HepG2 (cell line): ENCODE results near the gene HDGFL3. TPM values are rescaled to one million over a fixed set of nuclear protein-coding genes. Genes with fewer than 3 reads are reported as not detected.

Source experiments
- ATAC-seq: fragments of 200-7000 bp; cut with Tn5 transposase; 3 replicates; pipeline ENCODE4 v1.9.1; 2020; ENCODE audit warnings: mild to moderate bottlenecking, moderate library complexity
- BruUV-seq: library from RNA; stranded (reverse); fragments of 400-500 nt; replicated peaks from 2 replicates; lab custom pipeline; 2021; lab: Mats Ljungman, UMichigan
- CTCF ChIA-PET: fragments of 300-600 bp; formaldehyde crosslinking; extraction: SDS; loops from one replicate; lab custom pipeline; 2021; ENCODE audit warnings: low total read pairs, inconsistent platforms, low intra/inter-chr PET ratio; lab: Yijun Ruan, JAX
- POLR2A ChIA-PET: fragments of 350-600 bp; sonication (Branson Sonifier 250); formaldehyde crosslinking; loops from one replicate; lab custom pipeline; 2020; ENCODE audit warnings: antibody characterized with exemption, inconsistent platforms; lab: Yijun Ruan, JAX
- DNase-seq: peaks from one replicate; pipeline ENCODE4 v3.0.0-alpha.2; 2015; ENCODE audit warnings: low spot score
- FAIRE-seq: peaks from 3 replicates; lab custom pipeline; 2011; peaks lifted over from hg19 to GRCh38; lab: Jason Lieb, UNC
- H2AFZ ChIP-seq: one replicate; pipeline ENCODE4 v1.6.1; 2011; ENCODE audit warnings: low read length, inconsistent platforms
- H3K27ac ChIP-seq: fragments of 300-600 bp; 3 replicates; pipeline ENCODE4 v1.8.0; 2011; ENCODE audit warnings: mixed run types, mild to moderate bottlenecking, mixed read lengths, low read length, inconsistent platforms; ENCODE audit not compliant: insufficient read depth; ENCODE audit errors: extremely low read length
- H3K27me3 ChIP-seq, 2 experiments: fragments of 200-600 bp in 1 of 2; 2 replicates in 1 of 2; 3 replicates in 1 of 2; pipeline versions ENCODE4 v1.6.0 to v1.8.0; 2011; ENCODE audit warnings: low read length in 2 of 2, mild to moderate bottlenecking in 2 of 2, moderate library complexity in 2 of 2, inconsistent platforms in 1 of 2; ENCODE audit not compliant: insufficient read depth in 2 of 2, control insufficient read depth in 1 of 2
- H3K36me3 ChIP-seq, 2 experiments: fragments of 200-600 bp in 1 of 2; replicated peaks in 1 of 2; 2 replicates in 1 of 2; 3 replicates in 1 of 2; pipeline versions ENCODE4 v1.5.1 to v1.8.0; 2011; ENCODE audit warnings: low read length in 2 of 2, inconsistent platforms in 1 of 2; ENCODE audit not compliant: insufficient read depth in 2 of 2, control insufficient read depth in 1 of 2
- H3K4me1 ChIP-seq: 2 replicates; pipeline ENCODE4 v1.5.1; 2012; ENCODE audit warnings: low read length, inconsistent platforms; ENCODE audit not compliant: insufficient read depth
- H3K4me2 ChIP-seq: 2 replicates; pipeline ENCODE4 v1.6.0; 2011; ENCODE audit warnings: low read depth, low read length, inconsistent platforms
- H3K4me3 ChIP-seq, 3 experiments: fragments of 200-600 bp in 1 of 3; sonication (generic), shearing (Covaris generic) in 1 of 3; replicated peaks in 1 of 3; 2 replicates each; pipeline ENCODE4 v1.5.1; 2011 to 2016; ENCODE audit warnings: low read length in 3 of 3, inconsistent platforms in 2 of 3, low read depth in 2 of 3, mild to moderate bottlenecking in 2 of 3, control low read depth in 1 of 3, mixed read lengths in 1 of 3; ENCODE audit not compliant: insufficient read depth in 1 of 3
- H3K79me2 ChIP-seq: one replicate; pipeline ENCODE4 v1.6.1; 2011; ENCODE audit warnings: low read length, inconsistent platforms; ENCODE audit not compliant: insufficient read depth
- H3K9ac ChIP-seq: 2 replicates; pipeline ENCODE4 v1.6.0; 2011; ENCODE audit warnings: mild to moderate bottlenecking, low read depth, low read length, inconsistent platforms; ENCODE audit not compliant: insufficient read depth
- H3K9me3 ChIP-seq: 2 replicates; pipeline ENCODE4 v1.5.1; 2012; ENCODE audit warnings: mild to moderate bottlenecking, low read length
- H4K20me1 ChIP-seq: 2 replicates; pipeline ENCODE4 v1.6.0; 2011; ENCODE audit warnings: inconsistent platforms, mild to moderate bottlenecking, low read length, moderate library complexity; ENCODE audit not compliant: insufficient read depth
- DMAP1 ChIP-seq: IDR thresholded peaks from 2 replicates; pipeline ENCODE4 v1.6.1; 2016
- HNF4A ChIP-seq: sonication (generic); formaldehyde crosslinking; IDR thresholded peaks from 2 replicates; pipeline ENCODE4 v1.4.0; 2020; ENCODE audit warnings: missing genetic modification reagents
- MEIS2 ChIP-seq: sonication (generic); formaldehyde crosslinking; IDR thresholded peaks from 2 replicates; pipeline ENCODE4 v1.9.0; 2021; ENCODE audit warnings: mild to moderate bottlenecking, missing genetic modification reagents
- MIER3 ChIP-seq: IDR thresholded peaks from 2 replicates; pipeline ENCODE4 v1.6.1; 2016; ENCODE audit warnings: missing compliant biosample characterization, borderline replicate concordance
- NFIC ChIP-seq: IDR thresholded peaks from 2 replicates; pipeline ENCODE4 v1.6.1; 2012; ENCODE audit warnings: mild to moderate bottlenecking, low read length, inconsistent platforms
- RFXANK ChIP-seq: IDR thresholded peaks from 2 replicates; pipeline ENCODE4 v1.6.1; 2016
- SP140L ChIP-seq: sonication (generic); formaldehyde crosslinking; IDR thresholded peaks from 2 replicates; pipeline ENCODE4 v1.4.0; 2020; ENCODE audit warnings: missing genetic modification reagents, borderline replicate concordance
- SP2 ChIP-seq: sonication (generic); formaldehyde crosslinking; IDR thresholded peaks from 2 replicates; pipeline ENCODE4 v1.5.1; 2020; ENCODE audit warnings: mild to moderate bottlenecking, missing genetic modification reagents
- SSRP1 ChIP-seq: IDR thresholded peaks from 2 replicates; pipeline ENCODE4 v1.6.1; 2016; ENCODE audit warnings: control low read depth
- TCF7 ChIP-seq: sonication (generic); IDR thresholded peaks from 2 replicates; pipeline ENCODE4 v1.6.1; 2016; ENCODE audit warnings: antibody characterized with exemption, low read depth
- XRCC5 ChIP-seq: fragments of 200-400 bp; formaldehyde crosslinking; optimal IDR thresholded peaks from 2 replicates; pipeline ENCODE3; 2017; ENCODE audit warnings: mild to moderate bottlenecking, low read length
- ZFP37 ChIP-seq: sonication (generic); formaldehyde crosslinking; IDR thresholded peaks from 2 replicates; pipeline ENCODE4 v1.4.0; 2020; ENCODE audit warnings: missing genetic modification reagents, borderline replicate concordance
- ZMYM3 ChIP-seq: sonication (generic); formaldehyde crosslinking; IDR thresholded peaks from 2 replicates; pipeline ENCODE4 v1.5.1; 2020; ENCODE audit warnings: mild to moderate bottlenecking, missing genetic modification reagents
- ZNF224 ChIP-seq: sonication (generic); formaldehyde crosslinking; IDR thresholded peaks from 2 replicates; pipeline ENCODE4 v1.5.0; 2020; ENCODE audit warnings: mild to moderate bottlenecking, missing genetic modification reagents
- ZNF501 ChIP-seq: sonication (generic); formaldehyde crosslinking; IDR thresholded peaks from 2 replicates; pipeline ENCODE4 v1.5.1; 2020; ENCODE audit warnings: mild to moderate bottlenecking, moderate library complexity, missing genetic modification reagents
- ZNF550 ChIP-seq: sonication (generic); formaldehyde crosslinking; IDR thresholded peaks from 2 replicates; pipeline ENCODE4 v1.4.0; 2020; ENCODE audit warnings: mild to moderate bottlenecking, missing genetic modification reagents, borderline replicate concordance
- ZNF75D ChIP-seq: sonication (generic); formaldehyde crosslinking; IDR thresholded peaks from 2 replicates; pipeline ENCODE4 v1.8.1; 2023; ENCODE audit warnings: missing genetic modification reagents, mild to moderate bottlenecking, borderline replicate concordance
- WGBS: methylation state at CpG from one replicate; pipeline ENCODE4 v1.1.6; 2017; ENCODE audit warnings: low lambda C conversion rate; 5-methylcytosine and 5-hydroxymethylcytosine counted together
- in situ Hi-C: cut with HindIII; loops from 2 replicates; pipeline ENCODE4 v1.10.0; 2017; ENCODE audit warnings: low pct_unique_long_range_greater_than_20kb; ENCODE audit not compliant: extremely low pct_ligation_motif_present
- intact Hi-C: fragments of 100-400 bp; cut with micrococcal nuclease; formaldehyde crosslinking; loops from one replicate; pipeline ENCODE4 v1.10.0; 2022; ENCODE audit not compliant: unreplicated experiment
- polyA plus RNA-seq, 8 experiments: library from polyadenylated mRNA; depleted of rRNA in 3 of 8; stranded (reverse) in 7 of 8; unstranded in 1 of 8; fragments of >200 nt; fragmentation: Illumina TruSeq in 4 of 8; extraction: Trizol in 4 of 8; gene quantifications; 2 replicates each; pipeline versions ENCODE4 v1.2.1 to v1.2.3, GENCODE V29; 2011 to 2016; ENCODE audit warnings: low read depth in 4 of 8, missing spikeins in 1 of 8, mixed read lengths in 1 of 8; ENCODE audit not compliant: insufficient read depth in 1 of 8
- total RNA-seq, 5 experiments: library from RNA; depleted of rRNA; stranded (reverse); fragments of >200 nt; fragmentation: Illumina TruSeq; extraction: Trizol; gene quantifications; 2 replicates each; pipeline ENCODE4 v1.2.3, GENCODE V29; 2016; ENCODE audit warnings: low read depth in 1 of 5
- TF ChIP-seq, protein P1 (sequence below): sonication (generic); formaldehyde crosslinking; IDR thresholded peaks from 2 replicates; pipeline ENCODE4 v1.8.1; 2022; ENCODE audit warnings: low read depth, mild to moderate bottlenecking, missing genetic modification reagents
- TF ChIP-seq, protein P2 (sequence below): sonication (generic); formaldehyde crosslinking; IDR thresholded peaks from 2 replicates; pipeline ENCODE4 v1.5.0; 2020; ENCODE audit warnings: missing genetic modification reagents, mild to moderate bottlenecking, borderline replicate concordance

The HDGFL3 gene
- total and polyA plus RNA-seq, 2 of the 13 experiments (the other 11 are each of a cell fraction or from before 2014, with no cell fraction given) = 0.07 to 0.09 TPM

DNA sequence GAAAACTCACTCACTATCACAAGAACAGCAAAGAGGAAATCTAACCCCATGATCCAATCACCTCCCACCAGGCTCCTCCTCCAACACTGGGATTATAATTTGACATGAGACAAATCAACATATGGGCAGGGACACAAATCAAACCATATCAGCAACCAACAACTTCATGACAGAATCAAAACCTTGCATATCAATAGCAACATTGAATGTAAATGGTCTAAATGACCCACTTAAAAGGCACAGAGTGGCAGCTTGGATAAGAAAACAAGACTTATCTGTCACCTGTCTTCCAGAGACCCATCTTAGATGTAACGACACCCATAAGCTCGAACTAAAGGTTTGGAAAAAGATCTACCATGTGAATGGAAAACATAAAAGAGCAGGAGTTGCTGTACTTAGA is 40.8 kb downstream of the HDGFL3 start:
- no peaks in the 10 kb centered on the region for H3K36me3 ChIP-seq
- H3K4me3 ChIP-seq = no peak overlapping the region
- 0% methylated on average over 2 of the region's 2 CpGs for WGBS
- H2AFZ ChIP-seq = no peak overlapping the region
- H3K9ac ChIP-seq = no peak overlapping the region
- no peak overlapping the region for H3K27ac ChIP-seq
- in situ Hi-C loops (no loop called here), intact Hi-C loops (no loop called here)
- DNase-seq (no peak), FAIRE-seq (no peak), ATAC-seq (no peak)
- TF ChIP-seq ZMYM3 (no peak), MIER3 (CRISPR knock-in tag) (no peak), SP140L (CRISPR knock-in tag) (no peak), ZNF501 (CRISPR knock-in tag) (no peak), SP2 (CRISPR knock-in tag) (no peak), HNF4A (CRISPR knock-in tag) (no peak)
- H3K9me3 ChIP-seq = no peaks in the 10 kb centered on the region
- ChIA-PET POLR2A (no interaction called here), CTCF (no interaction called here)
- no peaks in the 10 kb centered on the region for H4K20me1 ChIP-seq
- no peaks in the 10 kb centered on the region for H3K4me1 ChIP-seq
- H3K27me3 ChIP-seq = no peaks in the 10 kb centered on the region; a peak in 1 of 5 replicates
- no peaks in the 10 kb centered on the region for H3K79me2 ChIP-seq
- no TSS peak for BruUV-seq
- H3K4me2 ChIP-seq = no peak overlapping the region

DNA sequence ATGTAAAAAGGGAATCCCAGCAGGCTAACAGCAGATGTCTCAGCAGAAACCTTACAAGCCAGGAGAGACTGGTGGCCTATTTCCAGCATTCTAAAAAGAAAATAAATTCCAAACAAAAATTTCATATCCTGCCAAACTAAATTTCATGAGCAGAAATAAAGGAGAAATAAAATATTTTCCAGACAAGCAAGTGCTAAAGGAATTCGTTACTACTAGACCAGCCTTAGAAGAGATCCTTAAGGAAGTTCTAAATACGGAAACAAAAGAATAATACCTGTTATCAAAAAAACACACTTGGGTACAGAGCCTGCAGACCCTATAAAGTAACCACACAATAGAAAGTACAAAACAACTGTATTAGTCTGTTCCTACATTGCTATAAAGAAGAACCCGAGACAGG is 41.4 kb downstream of the HDGFL3 start:
- Histone ChIP-seq H4K20me1 (no peaks in the 10 kb centered on the region), H3K27ac (no peak overlapping the region), H2AFZ (no peak overlapping the region), H3K9me3 (no peaks in the 10 kb centered on the region), H3K36me3 (no peaks in the 10 kb centered on the region), H3K4me1 (no peaks in the 10 kb centered on the region), H3K4me3 (no peak overlapping the region), H3K4me2 (no peak overlapping the region), H3K79me2 (no peaks in the 10 kb centered on the region), H3K27me3 (no peaks in the 10 kb centered on the region; a peak in 1 of 5 replicates), H3K9ac (no peak overlapping the region)
- ChIA-PET POLR2A (no interaction called here), CTCF (no interaction called here)
- DNase-seq (no peak), FAIRE-seq (no peak), ATAC-seq (no peak)
- in situ Hi-C loops (no loop called here), intact Hi-C loops (no loop called here)
- 13% methylated on average over 3 of the region's 3 CpGs for WGBS
- no TSS peak for BruUV-seq
- TF ChIP-seq ZNF75D (CRISPR knock-in tag) (no peak), RFXANK (CRISPR knock-in tag) (no peak), ZFP37 (CRISPR knock-in tag) (no peak), ZNF224 (CRISPR knock-in tag) (no peak), ZNF550 (CRISPR knock-in tag) (no peak), TCF7 (no peak), XRCC5 (no peak), DMAP1 (no peak), NFIC (no peak), SSRP1 (CRISPR knock-in tag) (no peak), MEIS2 (no peak)
- TF ChIP-seq, protein P1, sequence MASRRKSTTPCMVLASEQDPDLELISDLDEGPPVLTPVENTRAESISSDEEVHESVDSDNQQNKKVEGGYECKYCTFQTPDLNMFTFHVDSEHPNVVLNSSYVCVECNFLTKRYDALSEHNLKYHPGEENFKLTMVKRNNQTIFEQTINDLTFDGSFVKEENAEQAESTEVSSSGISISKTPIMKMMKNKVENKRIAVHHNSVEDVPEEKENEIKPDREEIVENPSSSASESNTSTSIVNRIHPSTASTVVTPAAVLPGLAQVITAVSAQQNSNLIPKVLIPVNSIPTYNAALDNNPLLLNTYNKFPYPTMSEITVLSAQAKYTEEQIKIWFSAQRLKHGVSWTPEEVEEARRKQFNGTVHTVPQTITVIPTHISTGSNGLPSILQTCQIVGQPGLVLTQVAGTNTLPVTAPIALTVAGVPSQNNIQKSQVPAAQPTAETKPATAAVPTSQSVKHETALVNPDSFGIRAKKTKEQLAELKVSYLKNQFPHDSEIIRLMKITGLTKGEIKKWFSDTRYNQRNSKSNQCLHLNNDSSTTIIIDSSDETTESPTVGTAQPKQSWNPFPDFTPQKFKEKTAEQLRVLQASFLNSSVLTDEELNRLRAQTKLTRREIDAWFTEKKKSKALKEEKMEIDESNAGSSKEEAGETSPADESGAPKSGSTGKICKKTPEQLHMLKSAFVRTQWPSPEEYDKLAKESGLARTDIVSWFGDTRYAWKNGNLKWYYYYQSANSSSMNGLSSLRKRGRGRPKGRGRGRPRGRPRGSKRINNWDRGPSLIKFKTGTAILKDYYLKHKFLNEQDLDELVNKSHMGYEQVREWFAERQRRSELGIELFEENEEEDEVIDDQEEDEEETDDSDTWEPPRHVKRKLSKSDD (CRISPR knock-in tag) = no peak
- TF ChIP-seq, protein P2, sequence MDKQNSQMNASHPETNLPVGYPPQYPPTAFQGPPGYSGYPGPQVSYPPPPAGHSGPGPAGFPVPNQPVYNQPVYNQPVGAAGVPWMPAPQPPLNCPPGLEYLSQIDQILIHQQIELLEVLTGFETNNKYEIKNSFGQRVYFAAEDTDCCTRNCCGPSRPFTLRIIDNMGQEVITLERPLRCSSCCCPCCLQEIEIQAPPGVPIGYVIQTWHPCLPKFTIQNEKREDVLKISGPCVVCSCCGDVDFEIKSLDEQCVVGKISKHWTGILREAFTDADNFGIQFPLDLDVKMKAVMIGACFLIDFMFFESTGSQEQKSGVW (CRISPR knock-in tag) = no peak
